LNCAP (cell line): ENCODE results near the gene TACC2.

ENCODE experiments used
- TF ChIP-seq, protein P1 (sequence below): fragments of 450-650 bp; IDR thresholded peaks from 2 replicates; pipeline ENCODE4 v1.5.1; 2017; ENCODE audit warnings: mild to moderate bottlenecking

TACC2 gene

DNA sequence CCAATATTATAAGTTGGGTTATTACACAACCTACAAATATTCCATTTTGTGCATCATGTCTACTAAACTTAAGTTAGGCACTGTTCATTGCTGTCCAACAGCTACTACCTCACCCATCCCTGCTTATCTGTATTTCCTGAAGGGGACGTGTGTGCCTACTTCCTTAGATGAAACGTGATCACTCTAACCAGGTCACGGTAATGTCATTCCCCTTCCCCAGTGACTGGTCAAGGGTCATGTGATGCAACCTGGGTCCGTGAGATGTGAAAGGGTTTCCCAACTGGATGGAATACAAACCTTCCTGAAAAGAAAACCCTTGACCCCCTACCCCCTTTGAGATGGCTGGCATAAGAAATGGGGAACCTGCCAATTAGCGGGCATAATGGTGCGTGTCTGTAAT lies 12.4 kb upstream of the TACC2 start:
- TF ChIP-seq, protein P1, sequence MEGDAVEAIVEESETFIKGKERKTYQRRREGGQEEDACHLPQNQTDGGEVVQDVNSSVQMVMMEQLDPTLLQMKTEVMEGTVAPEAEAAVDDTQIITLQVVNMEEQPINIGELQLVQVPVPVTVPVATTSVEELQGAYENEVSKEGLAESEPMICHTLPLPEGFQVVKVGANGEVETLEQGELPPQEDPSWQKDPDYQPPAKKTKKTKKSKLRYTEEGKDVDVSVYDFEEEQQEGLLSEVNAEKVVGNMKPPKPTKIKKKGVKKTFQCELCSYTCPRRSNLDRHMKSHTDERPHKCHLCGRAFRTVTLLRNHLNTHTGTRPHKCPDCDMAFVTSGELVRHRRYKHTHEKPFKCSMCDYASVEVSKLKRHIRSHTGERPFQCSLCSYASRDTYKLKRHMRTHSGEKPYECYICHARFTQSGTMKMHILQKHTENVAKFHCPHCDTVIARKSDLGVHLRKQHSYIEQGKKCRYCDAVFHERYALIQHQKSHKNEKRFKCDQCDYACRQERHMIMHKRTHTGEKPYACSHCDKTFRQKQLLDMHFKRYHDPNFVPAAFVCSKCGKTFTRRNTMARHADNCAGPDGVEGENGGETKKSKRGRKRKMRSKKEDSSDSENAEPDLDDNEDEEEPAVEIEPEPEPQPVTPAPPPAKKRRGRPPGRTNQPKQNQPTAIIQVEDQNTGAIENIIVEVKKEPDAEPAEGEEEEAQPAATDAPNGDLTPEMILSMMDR = no peak

DNA sequence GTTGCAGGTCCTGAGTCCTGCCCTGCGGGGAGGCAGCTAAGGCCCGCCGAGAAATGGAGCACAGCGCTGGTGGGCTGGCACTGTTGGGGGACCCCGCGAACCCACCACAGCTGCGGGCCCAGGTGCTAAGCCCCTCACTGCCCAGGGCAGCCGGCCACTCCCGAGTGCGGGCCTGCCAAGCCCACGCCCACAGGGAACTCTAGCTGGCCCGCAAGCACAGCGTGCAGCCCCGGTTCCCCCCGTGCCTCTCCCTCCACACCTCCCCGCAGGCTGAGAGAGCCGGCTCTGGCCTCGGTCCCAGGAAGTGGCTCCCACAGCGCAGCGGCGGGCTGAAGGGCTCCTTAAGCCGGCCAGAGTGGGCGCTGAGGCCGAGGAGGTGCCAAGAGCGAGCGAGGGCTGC lies 10.5 kb upstream of the TACC2 start:
- TF ChIP-seq, protein P1 = no peak

DNA sequence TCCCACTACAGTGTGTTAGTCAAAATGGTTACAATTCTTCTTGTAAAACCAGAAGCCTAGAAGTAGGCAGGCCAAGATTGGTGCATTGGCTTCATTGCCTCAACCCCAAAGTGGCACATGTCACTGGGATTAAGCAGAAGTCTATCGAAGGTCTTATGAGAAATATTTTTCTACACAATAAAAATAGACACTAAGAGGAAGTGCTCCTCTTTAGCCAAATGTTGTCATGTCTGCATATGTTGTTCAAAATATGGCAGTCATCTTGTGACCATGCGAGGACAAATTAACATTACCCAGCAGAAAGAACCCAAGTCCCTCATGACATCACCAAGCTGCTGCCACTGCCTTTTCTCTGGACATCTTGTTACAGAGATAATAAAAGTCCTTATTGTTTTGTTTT lies 7.6 kb upstream of the TACC2 start:
- TF ChIP-seq, protein P1 = no peak

DNA sequence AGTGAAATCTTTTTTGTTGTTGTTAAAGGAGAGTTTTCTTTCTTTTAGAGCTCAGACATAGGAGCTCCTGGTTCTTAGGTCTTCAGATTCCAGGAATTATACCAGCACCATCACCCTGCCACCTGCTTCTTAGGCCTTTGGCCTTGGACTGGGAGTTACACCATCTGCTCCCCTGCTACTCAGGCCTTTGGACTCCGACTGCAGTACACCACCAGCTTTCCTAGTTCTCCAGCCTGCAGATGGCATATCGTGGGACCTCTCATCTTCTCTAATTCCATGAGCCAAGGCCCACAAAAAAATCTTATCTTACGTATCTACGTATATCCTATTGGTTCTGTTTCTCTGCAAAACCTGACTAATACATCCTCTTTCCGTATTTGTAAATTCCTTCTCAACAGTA lies 5.1 kb upstream of the TACC2 start:
- TF ChIP-seq, protein P1 = no peak

DNA sequence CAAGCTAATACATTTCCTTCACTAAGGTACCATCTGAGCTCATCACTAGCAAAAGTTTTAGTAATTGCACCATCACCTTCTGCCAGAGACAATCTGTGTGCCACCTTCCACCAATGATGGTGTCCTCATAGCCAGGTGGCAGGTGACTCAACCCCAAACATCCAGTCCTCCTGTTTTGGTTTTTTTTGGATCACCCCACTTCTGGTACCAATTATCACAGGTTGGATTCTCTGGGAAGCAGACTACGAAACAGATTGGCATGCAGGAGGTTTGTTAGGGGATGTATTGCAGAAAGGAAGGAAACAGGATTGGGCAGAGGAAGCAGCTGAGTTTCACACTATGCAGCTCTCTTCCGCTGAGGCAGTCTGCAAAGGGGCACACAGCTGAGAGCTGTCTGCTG lies 4.5 kb upstream of the TACC2 start:
- TF ChIP-seq, protein P1 = no peak

DNA sequence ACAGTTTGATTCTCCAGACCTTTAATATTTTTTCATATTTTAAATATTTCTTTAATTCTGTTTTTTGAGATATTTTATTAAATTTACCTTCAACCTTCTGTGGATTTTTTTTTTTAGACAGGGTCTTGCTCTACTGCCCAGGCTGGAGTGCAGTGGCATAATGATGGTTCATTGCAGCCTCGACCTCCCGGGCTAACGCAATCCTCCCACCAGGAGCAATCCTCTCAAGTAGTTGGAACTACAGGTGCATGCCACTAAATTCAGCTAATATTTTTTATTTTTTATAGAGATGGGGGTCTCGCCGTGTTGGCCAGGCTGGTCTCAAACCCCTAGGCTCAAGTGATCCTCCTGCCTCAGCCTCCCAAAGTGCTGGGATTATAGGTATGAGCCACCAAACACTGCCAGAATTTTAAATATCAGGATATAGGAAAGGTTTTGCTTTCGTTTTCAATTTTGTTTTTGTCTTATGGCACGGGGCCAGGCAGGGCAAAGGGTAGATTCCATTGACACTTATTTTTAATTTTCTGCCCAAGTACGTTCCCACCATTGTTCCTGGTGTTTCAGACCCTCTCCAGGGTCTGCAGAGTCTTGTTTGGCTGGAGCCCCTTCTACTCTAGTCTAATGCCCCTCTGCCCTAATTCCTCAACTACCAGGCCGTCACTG lies 1.2 kb downstream of the TACC2 start:
- TF ChIP-seq, protein P1 = no peak

DNA sequence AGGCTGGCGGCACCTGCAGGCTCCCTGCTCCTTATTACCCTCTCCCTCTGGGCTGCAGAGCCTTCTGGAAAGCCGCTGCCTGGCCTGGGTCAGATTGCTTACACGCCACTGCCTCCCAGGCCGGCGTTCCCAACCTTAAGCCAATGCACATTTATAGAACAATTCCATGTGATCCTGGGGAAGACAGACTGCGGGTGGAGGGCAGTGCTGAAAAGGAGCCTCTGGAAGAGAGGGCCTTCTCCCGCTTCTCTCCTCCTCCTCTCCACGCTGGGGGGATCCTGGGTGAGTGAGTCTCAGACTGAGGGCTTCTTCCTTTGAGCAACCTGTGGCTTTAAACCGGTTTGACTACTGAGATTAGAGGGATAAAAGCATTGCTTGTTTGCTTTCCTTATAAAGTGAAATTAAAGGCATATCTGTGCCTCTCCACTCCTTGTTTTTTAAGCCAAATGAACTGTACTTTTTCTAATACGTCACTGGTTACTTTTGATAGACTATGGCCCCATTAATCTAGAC lies 5.5 kb downstream of the TACC2 start:
- TF ChIP-seq, protein P1 = no peak; the same call in 1 of the 2 replicates

DNA sequence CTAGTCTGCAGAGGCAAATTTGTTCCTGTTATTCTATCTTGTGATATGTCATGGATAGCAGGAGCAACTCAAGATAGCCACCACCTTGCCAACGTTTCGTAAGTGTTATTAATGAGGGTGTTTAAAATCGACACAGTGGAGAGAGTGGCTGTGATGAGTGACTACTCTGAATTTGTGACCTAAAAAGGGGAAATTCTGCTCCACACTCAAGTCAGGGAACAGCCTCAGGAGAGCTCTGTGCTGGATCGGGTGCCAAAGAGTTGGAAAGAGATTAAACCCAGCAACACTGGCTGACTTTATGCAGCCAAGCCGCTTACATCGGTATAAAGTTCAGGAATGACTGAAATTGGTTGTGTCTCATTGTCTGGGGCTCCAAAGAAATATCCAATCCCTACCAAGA lies 9.5 kb downstream of the TACC2 start:
- TF ChIP-seq, protein P1 = no peak
